NCI-H526 (cell line): ENCODE data around the gene SBF2.
A peak's percentile ranks its signal among the peaks of the same experiment; 100 is the strongest.
"Not testable (repeated sequence)": the region's sequence is repeated elsewhere in the genome, so short reads cannot be mapped to it uniquely, and the experiment has no call there.

ENCODE experiments used
- DNase-seq, 2 experiments: peaks; one replicate each; lab custom pipeline; 2025; lab: John Stamatoyannopoulos, UW

Gene SBF2

GRCh38 chr11:9953994-9954626, 339.9 kb downstream of the SBF2 start:
- no peak for DNase-seq

- DNase-seq = no peak
These were observed 341.4 kb downstream of the SBF2 start for GRCh38 chr11:9952511-9953196.

DNA sequence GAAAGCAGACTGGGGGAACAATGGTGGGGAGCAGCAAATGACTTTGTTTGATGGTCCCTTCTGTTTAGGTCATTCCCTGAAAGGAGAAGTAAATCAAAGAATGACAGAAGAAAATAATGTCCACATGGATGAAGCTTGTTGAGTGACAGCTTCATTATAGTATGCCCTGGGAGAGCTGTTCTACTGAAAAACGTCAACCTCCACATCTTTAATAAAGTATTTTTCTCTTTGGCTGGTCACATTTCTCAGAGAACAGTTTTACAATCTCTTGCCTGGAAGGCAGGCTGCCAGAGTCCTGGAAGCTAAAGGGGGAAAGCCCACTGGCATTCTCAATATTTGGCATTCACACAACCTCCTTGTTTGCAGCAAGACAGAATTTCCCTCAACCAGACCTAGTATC, 342.2 kb downstream of the SBF2 start:
- DNase-seq = no peak

DNA sequence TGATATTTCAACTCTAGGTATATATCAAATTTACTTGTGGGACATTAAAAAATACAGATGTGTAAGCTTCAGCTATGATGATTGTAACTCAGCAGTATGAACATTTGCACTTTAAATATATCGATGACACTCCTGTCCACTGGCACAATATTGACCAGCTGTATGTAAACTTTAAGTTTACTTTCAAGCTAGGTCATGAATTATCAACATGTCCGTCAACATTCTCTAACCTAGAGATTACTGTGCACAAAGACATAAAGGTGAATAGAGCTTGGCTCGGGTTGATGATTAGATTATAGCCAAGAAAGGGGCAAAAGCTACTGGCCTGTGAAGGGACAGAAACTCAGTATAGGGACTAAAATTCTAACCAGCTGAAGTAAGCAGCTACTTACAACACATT, 343.6 kb downstream of the SBF2 start:
- DNase-seq = no peak

DNA sequence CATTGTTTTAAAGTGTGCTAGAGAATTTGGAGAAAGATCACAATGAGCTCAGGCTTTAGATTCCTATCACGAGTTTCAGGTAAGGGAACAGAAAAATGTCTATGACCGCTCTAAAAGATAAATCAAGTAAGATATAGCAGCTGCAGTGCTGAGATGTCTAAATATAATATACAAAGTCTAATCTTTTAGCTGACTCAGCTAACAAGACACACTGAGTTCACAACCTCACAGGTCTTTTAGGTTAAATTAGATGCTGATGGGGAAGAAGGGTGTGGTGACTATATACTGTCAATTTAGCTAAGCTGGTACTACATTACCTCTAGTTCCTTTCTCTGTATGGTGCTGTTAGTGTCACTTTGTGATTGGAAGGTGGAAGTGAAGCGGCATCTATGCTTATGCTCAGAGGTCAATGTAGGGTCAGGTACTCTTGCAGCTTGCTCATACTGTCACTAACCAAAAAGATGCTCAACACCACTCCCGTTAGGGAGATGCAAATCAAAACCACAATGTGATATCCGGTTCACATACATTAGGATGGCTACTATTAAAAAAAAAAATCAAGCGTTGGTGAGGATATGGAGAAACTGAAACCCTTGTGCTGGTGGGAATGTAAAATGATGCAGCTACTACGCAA, 346.7 kb downstream of the SBF2 start:
- peak in 1 of 2 experiments; percentile 24 for DNase-seq

- DNase-seq = not testable (repeated sequence)
These were observed 348.3 kb downstream of the SBF2 start for GRCh38 chr11:9945680-9946079.

DNA sequence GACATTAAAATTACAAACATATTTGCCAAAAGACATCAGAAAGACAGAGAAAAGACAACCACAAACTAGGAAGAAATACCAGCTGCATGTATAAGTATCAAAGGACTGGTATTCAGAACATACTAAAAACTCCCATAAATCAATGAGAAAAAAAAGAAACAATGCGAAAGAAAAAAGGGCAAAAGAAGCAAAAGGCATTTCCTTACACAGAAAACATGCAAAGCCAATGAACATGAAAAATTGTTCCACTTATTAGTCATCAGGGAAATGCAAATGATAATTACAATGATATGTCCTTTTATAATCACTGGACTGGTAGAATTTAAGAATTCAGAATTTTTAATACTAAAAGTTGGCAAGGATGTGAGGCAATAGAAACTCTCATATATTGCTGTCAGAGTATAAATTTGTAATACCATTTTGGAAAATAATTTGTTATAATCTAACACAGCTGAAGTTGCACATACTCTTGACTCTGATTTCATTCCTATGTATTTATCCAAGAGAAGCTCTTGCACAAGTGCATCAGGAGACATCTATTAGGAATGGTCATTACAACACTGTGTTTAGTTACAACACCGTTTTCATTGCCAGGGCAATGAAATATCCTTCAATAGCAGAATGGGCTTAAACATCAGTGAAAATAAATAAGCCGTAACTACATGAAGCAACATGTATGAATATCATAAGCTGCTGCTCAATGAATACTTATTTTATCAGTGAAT, 350.5 kb downstream of the SBF2 start:
- DNase-seq = no peak

DNA sequence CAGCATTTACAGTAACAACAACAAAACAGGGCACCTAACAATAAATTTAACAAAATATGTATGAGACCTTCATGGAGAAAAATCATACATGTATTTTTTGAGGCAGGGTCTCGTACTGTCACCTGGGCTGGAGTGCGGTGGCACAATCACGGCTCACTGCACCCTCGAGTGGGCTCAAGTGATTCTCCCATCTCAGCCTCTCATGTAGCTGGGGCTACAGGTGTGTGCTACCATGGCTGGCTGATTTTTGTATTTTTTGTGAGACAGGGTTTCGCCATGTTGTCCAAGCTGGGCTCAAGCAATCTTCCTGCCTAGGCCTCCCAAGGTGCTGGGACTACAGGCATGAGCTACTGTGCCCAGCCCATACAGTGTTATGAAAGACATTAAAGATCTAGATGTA, 352.0 kb downstream of the SBF2 start:
- no peak for DNase-seq

GRCh38 chr11:9939150-9939549, 354.9 kb downstream of the SBF2 start:
- DNase-seq = not testable (repeated sequence)

- DNase-seq = no peak
These were observed 357.3 kb downstream of the SBF2 start for GRCh38 chr11:9936754-9937153.

GRCh38 chr11:9932843-9933242, 361.2 kb downstream of the SBF2 start:
- not testable (repeated sequence) for DNase-seq

DNA sequence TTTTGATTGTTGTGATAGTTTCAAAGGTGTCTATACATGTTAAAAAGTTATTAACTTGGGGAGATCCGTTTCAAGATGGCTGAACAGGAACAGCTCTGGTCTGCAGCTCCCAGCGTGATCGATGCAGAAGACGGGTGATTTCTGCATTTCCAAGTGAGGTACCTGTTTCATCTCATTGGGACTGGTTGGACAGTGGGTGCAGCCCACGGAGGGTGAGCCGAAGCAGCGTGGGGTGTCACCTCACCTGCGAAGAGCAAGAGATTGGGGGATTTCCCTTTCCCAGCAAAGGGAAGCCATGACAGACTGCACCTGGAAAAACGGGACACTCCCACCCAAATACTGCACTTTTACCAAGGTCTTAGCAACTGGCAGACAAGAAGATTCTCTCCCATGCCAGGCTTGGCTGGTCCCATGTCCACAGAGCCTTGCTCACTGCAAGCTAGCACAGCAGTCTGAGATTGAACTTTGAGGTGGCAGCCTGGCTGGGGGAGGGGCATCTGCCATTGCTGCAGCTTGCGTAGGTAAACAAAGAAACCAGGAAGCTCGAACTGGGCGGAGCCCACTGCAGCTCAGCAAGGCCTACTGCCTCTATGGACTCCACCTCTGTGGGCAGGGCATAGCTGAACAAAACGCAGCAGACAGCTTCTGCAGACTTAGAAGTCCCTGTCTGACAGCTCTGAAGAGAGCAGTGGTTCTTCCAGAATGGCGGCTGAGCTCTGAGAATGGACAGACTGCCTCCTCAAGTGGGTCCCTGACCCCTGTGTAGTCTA, 363.3 kb downstream of the SBF2 start:
- not testable (repeated sequence) for DNase-seq

- DNase-seq = no peak
These were observed 366.3 kb downstream of the SBF2 start for GRCh38 chr11:9927670-9928069.

DNA sequence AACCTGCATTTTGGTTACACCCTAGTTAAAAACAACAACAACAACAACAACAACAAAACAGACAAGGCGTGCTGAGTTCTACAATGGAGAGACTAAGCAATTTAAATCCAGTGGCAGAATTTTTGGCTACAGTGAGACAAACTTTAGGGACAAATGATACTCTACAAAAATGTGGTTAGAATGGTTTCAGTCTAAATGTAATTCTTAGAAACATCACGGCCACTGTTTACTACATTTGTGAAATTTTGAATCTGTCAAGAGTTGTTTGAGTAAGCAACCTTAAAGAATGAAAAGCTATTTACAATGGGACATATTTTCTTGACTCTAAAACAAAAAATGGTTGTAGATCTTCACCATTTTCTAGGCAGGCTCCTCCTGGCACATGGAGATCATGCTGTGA, 370.7 kb downstream of the SBF2 start:
- no peak for DNase-seq

- DNase-seq = no peak
These were observed 371.2 kb downstream of the SBF2 start for GRCh38 chr11:9922806-9923205.

- DNase-seq = no peak
These were observed 377.5 kb downstream of the SBF2 start for GRCh38 chr11:9916480-9916879.

GRCh38 chr11:9914064-9914463, 380.0 kb downstream of the SBF2 start:
- DNase-seq = no peak

DNA sequence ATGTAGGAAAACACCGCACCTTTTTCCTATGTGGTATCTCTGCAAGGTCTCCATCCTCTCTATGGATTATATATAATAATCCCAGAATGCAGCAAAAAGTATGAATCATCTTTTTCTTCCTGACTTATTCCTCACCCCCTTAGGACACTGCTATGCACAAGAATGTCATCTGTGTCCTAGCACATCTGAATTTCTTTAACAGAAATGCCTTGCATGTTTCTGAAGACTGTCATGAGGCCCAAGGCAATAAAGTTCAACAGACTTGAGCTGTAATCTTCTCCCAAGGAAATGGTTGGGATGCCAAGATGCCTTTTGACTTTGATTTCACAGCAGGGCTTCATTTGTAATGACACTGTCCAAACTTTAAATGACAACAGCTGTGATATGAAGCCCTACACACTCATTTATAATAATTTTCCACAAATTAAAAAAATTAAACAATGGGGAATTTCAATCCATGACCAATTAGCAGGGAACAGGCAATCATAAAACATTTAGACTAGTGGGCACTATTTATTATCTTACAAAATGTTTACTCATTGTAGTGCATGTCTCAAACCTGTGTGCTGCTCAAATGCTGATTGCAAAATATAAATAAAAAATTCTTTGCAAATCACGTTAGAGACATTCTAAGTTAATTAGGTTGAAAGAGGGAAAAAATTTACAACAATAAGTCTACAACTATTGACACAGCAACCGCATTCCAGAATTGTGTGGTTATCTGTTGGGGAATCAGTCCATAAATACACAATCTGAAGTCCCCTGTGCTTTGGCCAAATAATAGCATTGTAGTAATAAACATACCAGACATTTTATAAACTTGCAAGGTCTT, 387.8 kb downstream of the SBF2 start:
- DNase-seq = no peak

DNA sequence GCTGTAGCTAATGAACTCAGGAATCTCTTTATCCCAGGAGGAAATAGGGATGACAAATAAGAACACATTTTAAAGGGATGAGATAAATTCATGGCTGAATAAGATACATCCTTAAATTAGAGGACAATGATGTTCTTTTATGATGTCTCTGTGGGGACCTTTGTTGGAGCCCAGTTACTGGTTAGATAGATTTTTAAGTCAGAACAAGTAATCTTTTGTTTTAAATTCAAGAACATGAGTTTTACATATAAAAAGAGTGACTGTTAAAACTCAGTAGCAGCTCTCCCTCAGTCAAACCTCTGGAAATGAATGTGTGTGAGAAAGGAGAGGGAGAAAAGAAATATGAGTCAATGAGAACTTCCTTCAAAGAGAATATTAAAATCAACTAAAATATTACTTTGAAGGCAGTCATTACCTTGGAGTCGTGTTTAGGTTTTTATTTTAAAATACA, 388.5 kb downstream of the SBF2 start:
- no peak for DNase-seq

DNA sequence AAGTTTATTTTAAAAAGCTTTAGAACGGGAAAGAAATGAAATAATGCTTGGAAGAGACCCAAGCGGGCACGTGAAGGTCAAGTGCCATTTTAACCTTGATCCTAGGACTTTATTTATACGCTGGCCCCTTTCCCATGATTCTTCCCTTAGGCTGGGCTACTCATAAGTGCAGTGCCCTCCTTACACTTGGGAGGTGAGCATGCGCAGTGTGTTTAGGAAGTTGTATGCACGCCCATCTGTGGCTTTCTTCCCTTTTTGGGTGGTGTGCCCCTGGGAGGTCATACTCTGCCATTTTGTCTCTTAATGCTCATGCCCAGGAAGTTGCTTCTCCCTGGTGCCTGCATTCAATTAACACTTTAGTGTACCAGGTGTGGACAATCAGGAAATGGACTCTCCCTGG, 390.4 kb downstream of the SBF2 start:
- no peak for DNase-seq

DNA sequence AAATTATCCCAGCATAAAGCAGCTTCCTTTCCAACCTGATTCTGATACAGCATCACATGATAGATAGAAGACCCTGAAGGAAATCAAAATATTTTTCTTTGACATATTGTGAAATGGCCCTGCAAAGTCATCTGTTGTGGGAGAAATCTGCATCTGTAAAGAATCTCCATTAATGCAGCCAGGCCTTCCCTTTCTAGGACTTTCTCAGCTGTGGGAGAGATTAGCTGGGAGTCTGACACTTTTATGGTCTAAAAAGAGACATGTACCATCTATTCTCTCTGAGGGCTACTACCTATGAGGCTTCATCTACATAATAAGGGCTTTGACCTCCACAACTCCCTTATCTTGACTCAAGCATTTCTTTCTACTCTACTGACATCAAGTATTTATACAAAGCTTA, 392.1 kb downstream of the SBF2 start:
- no peak for DNase-seq
